Naive thymus-derived CD4-positive, alpha-beta T cell (primary cell): ENCODE data around the gene MAP4K3. TPM values are rescaled to one million over a fixed set of nuclear protein-coding genes. Genes with fewer than 3 reads are reported as not detected.

Experiments used
- ATAC-seq: fragments of 150-1000 bp; cut with Tn5 transposase; 2 replicates; pipeline ENCODE4 v1.10.0; 2021; ENCODE audit warnings: mild to moderate bottlenecking, moderate library complexity
- CTCF ChIA-PET: fragments of 350-600 bp; sonication (Branson Sonifier 250); formaldehyde crosslinking; loops from one replicate; lab custom pipeline; 2021; ENCODE audit warnings: antibody characterized with exemption; lab: Charles Lee
- POLR2A ChIA-PET: fragments of 350-600 bp; sonication (Branson Sonifier 250); formaldehyde crosslinking; loops from one replicate; lab custom pipeline; 2021; ENCODE audit warnings: antibody characterized with exemption, inconsistent platforms; lab: Charles Lee
- DNase-seq, 9 donors: peaks; one replicate each; pipeline versions ENCODE4 v3.0.0 to v3.0.0-alpha.2; 2020 to 2022; ENCODE audit warnings: mixed read lengths in 1 of 9
- H3K27ac ChIP-seq: one replicate; pipeline ENCODE4 v1.7.0; 2013; ENCODE audit warnings: mild to moderate bottlenecking, low read depth, low read length, moderate library complexity
- H3K27me3 ChIP-seq, 2 donors: one replicate each; pipeline ENCODE4 v1.7.0; 2013; ENCODE audit warnings: low read length in 2 of 2, mild to moderate bottlenecking in 2 of 2, moderate library complexity in 2 of 2; ENCODE audit not compliant: control insufficient read depth in 2 of 2, insufficient read depth in 2 of 2
- H3K36me3 ChIP-seq, 3 experiments: 1 replicate in 2 of 3; 2 replicates in 1 of 3; pipeline ENCODE4 v1.7.0; 2013; ENCODE audit warnings: low read length in 3 of 3, mild to moderate bottlenecking in 3 of 3, moderate library complexity in 1 of 3; ENCODE audit not compliant: insufficient read depth in 3 of 3, control insufficient read depth in 2 of 3
- H3K4me1 ChIP-seq, 2 donors: one replicate each; pipeline ENCODE4 v1.7.0; 2013; ENCODE audit warnings: low read length in 2 of 2, mild to moderate bottlenecking in 2 of 2, moderate library complexity in 1 of 2; ENCODE audit not compliant: control insufficient read depth in 2 of 2, insufficient read depth in 2 of 2
- H3K4me3 ChIP-seq: 2 replicates; pipeline ENCODE4 v1.7.0; 2013; ENCODE audit warnings: mild to moderate bottlenecking, low read length
- H3K9me3 ChIP-seq, 3 experiments: 1 replicate in 2 of 3; 2 replicates in 1 of 3; pipeline ENCODE4 v1.7.0; 2013; ENCODE audit warnings: low read length in 3 of 3; ENCODE audit not compliant: control insufficient read depth in 2 of 3
- H3K27ac Mint-ChIP-seq, 9 donors: one replicate each; pipeline ENCODE4 v1.8.0; 2020 to 2022; ENCODE audit warnings: mixed read lengths in 9 of 9, mild to moderate bottlenecking in 8 of 9, moderate library complexity in 5 of 9, inconsistent platforms in 2 of 9
- H3K27me3 Mint-ChIP-seq, 5 donors: one replicate each; pipeline ENCODE4 v1.8.0; 2021 to 2022; ENCODE audit warnings: mixed read lengths in 5 of 5, mild to moderate bottlenecking in 1 of 5
- H3K36me3 Mint-ChIP-seq, 5 donors: one replicate each; pipeline ENCODE4 v1.8.0; 2020 to 2022; ENCODE audit warnings: mixed read lengths in 5 of 5, mild to moderate bottlenecking in 3 of 5, inconsistent platforms in 1 of 5
- H3K4me1 Mint-ChIP-seq, 7 donors: one replicate each; pipeline ENCODE4 v1.8.0; 2020 to 2022; ENCODE audit warnings: mixed read lengths in 7 of 7, mild to moderate bottlenecking in 3 of 7, inconsistent platforms in 1 of 7
- H3K4me3 Mint-ChIP-seq, 10 donors: one replicate each; pipeline ENCODE4 v1.8.0; 2020 to 2022; ENCODE audit warnings: mild to moderate bottlenecking in 10 of 10, mixed read lengths in 10 of 10, moderate library complexity in 6 of 10, inconsistent platforms in 2 of 10
- H3K9me3 Mint-ChIP-seq, 11 donors: one replicate each; pipeline ENCODE4 v1.8.0; 2020 to 2022; ENCODE audit warnings: mixed read lengths in 11 of 11, mild to moderate bottlenecking in 4 of 11, inconsistent platforms in 1 of 11, moderate library complexity in 1 of 11
- intact Hi-C, 2 donors: fragments of 100-400 bp; cut with micrococcal nuclease; formaldehyde crosslinking; loops; one replicate each; pipeline ENCODE4 v1.15.1; 2023
- polyA plus RNA-seq, 2 donors: library from polyadenylated mRNA; unstranded; fragments of 300-500 nt; fragmentation: Illumina TruSeq; gene quantifications; one replicate each; pipeline ENCODE4 v1.2.3, GENCODE V29; 2021
- total RNA-seq, 6 experiments: library from RNA in 5 of 6; stranded (reverse) in 5 of 6; gene quantifications; 1 replicate in 5 of 6; 2 replicates in 1 of 6; pipeline ENCODE4 v1.2.3 and lab custom pipeline; 2021 to 2026

The MAP4K3 gene
- total and polyA plus RNA-seq, 7 experiments from 2014 or later = 2.9 to 32.2 (median 19.9) TPM

- peaks cover 0 to 4% (median 0%) of the 10 kb centered on the region in 5 donors for H3K36me3 Mint-ChIP-seq
- intact Hi-C loops = no loop called here
- CTCF ChIA-PET = no interaction called here
- POLR2A ChIA-PET = no interaction called here
- DNase-seq (no peak), ATAC-seq (no peak)
- no peaks in the 10 kb centered on the region for H3K9me3 Mint-ChIP-seq
- Histone ChIP-seq H3K9me3 (no peaks in the 10 kb centered on the region), H3K27ac (no peak overlapping the region), H3K27me3 (no peaks in the 10 kb centered on the region), H3K4me3 (no peak overlapping the region), H3K4me1 (peaks cover 4 to 6% of the 10 kb centered on the region in 2 donors), H3K36me3 (no peaks in the 10 kb centered on the region)
- H3K27ac Mint-ChIP-seq = no peak overlapping the region
- no peak overlapping the region for H3K4me3 Mint-ChIP-seq
- H3K27me3 Mint-ChIP-seq = no peaks in the 10 kb centered on the region
- H3K4me1 Mint-ChIP-seq = peaks cover 39 to 97% (median 87%) of the 10 kb centered on the region in 7 donors
Measured at GRCh38 chr2:39405364-39405763, 31.7 kb downstream of the MAP4K3 start.

GRCh38 chr2:39403311-39403710, 33.8 kb downstream of the MAP4K3 start:
- H3K27me3 ChIP-seq = no peaks in the 10 kb centered on the region
- ChIA-PET CTCF (no interaction called here), POLR2A (no interaction called here)
- Mint-ChIP-seq H3K27ac (peak overlapping the region in 6 of 9 donors; percentile 40 to 82 (median 74)), H3K4me1 (peaks cover 30 to 93% (median 81%) of the 10 kb centered on the region in 7 donors), H3K4me3 (peak overlapping the region in 6 of 10 donors; percentile 19 to 68 (median 50)), H3K9me3 (no peaks in the 10 kb centered on the region), H3K36me3 (peaks cover 0 to 4% (median 0%) of the 10 kb centered on the region in 5 donors), H3K27me3 (no peaks in the 10 kb centered on the region)
- peak in 1 of 9 donors; percentile 2 for DNase-seq
- H3K4me1 ChIP-seq = peaks cover 2 to 6% of the 10 kb centered on the region in 2 donors
- ATAC-seq = no peak
- no peak overlapping the region for H3K4me3 ChIP-seq
- intact Hi-C loops = no loop called here
- H3K36me3 ChIP-seq = no peaks in the 10 kb centered on the region
- no peak overlapping the region for H3K27ac ChIP-seq
- H3K9me3 ChIP-seq = no peaks in the 10 kb centered on the region

DNA sequence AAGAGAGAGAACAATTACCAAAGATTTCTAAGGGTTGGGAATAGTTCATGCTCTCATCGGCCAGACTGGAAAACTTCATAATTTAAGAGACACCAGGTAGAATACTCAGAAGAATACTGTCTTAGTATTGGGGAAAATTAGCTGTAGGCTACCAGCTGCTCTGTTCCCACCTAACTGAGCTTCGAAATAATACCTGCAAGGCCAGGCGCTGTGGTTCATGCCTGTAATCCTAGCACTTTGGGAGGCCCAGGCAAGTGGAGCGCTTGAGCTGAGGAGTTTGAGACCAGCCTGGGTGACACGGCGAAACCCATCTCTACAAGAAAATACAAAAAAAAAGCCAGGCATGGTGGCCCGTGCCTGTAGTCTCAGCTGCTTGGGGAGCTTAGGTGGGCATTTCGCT, 35.8 kb downstream of the MAP4K3 start:
- H3K27me3 ChIP-seq = no peaks in the 10 kb centered on the region
- H3K4me1 Mint-ChIP-seq = peaks cover 22 to 81% (median 71%) of the 10 kb centered on the region in 7 donors
- H3K36me3 Mint-ChIP-seq = peaks cover 0 to 4% (median 0%) of the 10 kb centered on the region in 5 donors
- H3K4me3 ChIP-seq = no peak overlapping the region
- H3K4me1 ChIP-seq = peaks cover 0 to 6% of the 10 kb centered on the region in 2 donors
- H3K4me3 Mint-ChIP-seq = peak overlapping the region in 4 of 10 donors; percentile 12 to 42 (median 25)
- H3K9me3 ChIP-seq = no peaks in the 10 kb centered on the region
- H3K27me3 Mint-ChIP-seq = no peaks in the 10 kb centered on the region
- H3K9me3 Mint-ChIP-seq = no peaks in the 10 kb centered on the region
- H3K27ac ChIP-seq = no peak overlapping the region
- intact Hi-C loops = no loop called here
- ATAC-seq = no peak
- peak overlapping the region in 1 of 9 donors; percentile 8 for H3K27ac Mint-ChIP-seq
- ChIA-PET CTCF (no interaction called here), POLR2A (no interaction called here)
- H3K36me3 ChIP-seq = no peaks in the 10 kb centered on the region
- DNase-seq = no peak

DNA sequence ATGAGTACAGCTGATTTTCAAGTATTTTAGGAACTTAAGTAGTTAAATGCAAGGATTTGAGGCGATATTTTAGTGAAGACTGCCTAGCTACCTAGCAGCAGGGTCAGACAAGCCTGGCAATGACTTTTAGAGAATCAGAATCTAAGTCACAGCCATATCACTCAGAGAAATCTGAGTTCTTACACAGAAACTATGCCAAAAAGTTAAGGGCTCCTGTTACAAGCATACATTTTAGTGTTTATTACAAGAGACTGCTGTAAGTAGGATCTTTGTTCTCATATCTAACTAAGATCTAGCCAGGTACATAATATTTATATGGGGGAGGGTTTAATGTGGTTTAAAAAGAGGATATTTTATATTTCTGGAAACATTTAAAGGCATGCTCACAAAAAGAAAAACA, 37.5 kb downstream of the MAP4K3 start:
- Histone ChIP-seq H3K27me3 (no peaks in the 10 kb centered on the region), H3K9me3 (no peaks in the 10 kb centered on the region), H3K36me3 (no peaks in the 10 kb centered on the region), H3K27ac (no peak overlapping the region), H3K4me1 (peaks cover 0 to 6% of the 10 kb centered on the region in 2 donors), H3K4me3 (no peak overlapping the region)
- H3K36me3 Mint-ChIP-seq = peaks cover 0 to 6% (median 0%) of the 10 kb centered on the region in 5 donors
- no peaks in the 10 kb centered on the region for H3K27me3 Mint-ChIP-seq
- DNase-seq (no peak), ATAC-seq (no peak)
- H3K4me1 Mint-ChIP-seq = peaks cover 20 to 73% (median 62%) of the 10 kb centered on the region in 7 donors
- ChIA-PET POLR2A (no interaction called here), CTCF (no interaction called here)
- peak overlapping the region in 1 of 10 donors; percentile 2 for H3K4me3 Mint-ChIP-seq
- intact Hi-C loops = no loop called here
- H3K9me3 Mint-ChIP-seq = no peaks in the 10 kb centered on the region
- no peak overlapping the region for H3K27ac Mint-ChIP-seq

GRCh38 chr2:39395313-39395712, 41.8 kb downstream of the MAP4K3 start:
- H3K27me3 Mint-ChIP-seq = no peaks in the 10 kb centered on the region

DNA sequence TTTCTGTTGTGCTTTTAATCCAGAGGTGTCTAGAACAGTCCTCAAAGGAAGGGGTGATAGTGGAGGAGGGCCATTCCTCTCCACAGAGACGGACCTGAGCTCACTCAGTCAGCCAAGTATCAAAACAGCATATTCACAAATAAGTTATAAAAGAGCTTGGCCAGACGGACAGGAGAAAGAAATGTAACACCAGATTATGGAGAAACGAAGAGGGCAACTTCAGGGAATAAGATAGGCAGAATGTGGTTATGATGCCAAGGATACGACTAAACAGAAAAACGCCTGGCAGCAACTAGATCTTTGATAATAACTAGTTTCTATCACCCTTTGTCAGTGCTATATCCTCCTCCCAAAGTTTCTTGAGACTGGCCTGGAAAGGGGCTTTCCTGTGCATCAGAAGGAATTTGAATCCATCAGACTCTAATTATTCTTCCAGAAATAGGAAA, 42.5 kb downstream of the MAP4K3 start:
- CTCF ChIA-PET = no interaction called here

More at GRCh38 chr2:39395313-39395712, 41.8 kb downstream of the MAP4K3 start:
- Histone ChIP-seq H3K4me3 (no peak overlapping the region), H3K27ac (no peak overlapping the region), H3K4me1 (no peaks in the 10 kb centered on the region), H3K36me3 (no peaks in the 10 kb centered on the region), H3K9me3 (no peaks in the 10 kb centered on the region), H3K27me3 (no peaks in the 10 kb centered on the region)
- intact Hi-C loops = no loop called here
- ChIA-PET POLR2A (no interaction called here), CTCF (interaction anchor here (0.7 kb wide), 1 partner anchor 178 kb away, joined by 4 read pairs; no protein-coding TSS in a partner anchor)
- ATAC-seq (no peak), DNase-seq (no peak)
- H3K36me3 Mint-ChIP-seq = peaks cover 0 to 22% (median 9%) of the 10 kb centered on the region in 5 donors
- peaks cover 5 to 51% (median 37%) of the 10 kb centered on the region in 7 donors for H3K4me1 Mint-ChIP-seq
- H3K9me3 Mint-ChIP-seq = no peaks in the 10 kb centered on the region
- no peak overlapping the region for H3K27ac Mint-ChIP-seq
- H3K4me3 Mint-ChIP-seq = no peak overlapping the region

DNA sequence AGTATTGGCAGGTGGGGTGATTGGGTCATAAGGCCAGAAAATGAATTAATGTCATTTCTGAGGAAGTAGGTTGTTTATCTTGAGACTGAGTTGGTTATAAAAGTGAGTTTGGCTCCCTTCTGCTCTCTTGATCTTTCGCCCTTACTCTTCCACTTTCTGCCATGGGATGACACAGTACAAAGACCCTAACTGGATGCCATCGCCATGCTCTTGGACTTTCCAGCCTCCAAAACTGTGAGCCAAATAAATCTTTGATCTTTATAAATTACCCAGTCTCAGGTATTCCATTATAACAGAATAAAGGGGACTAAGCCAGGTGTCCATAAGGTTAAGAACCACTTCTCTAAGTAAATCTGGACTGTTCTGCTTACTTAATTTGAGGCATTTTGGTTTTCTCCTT, 44.4 kb downstream of the MAP4K3 start:
- H3K36me3 Mint-ChIP-seq = peaks cover 0 to 22% (median 9%) of the 10 kb centered on the region in 5 donors
- Histone ChIP-seq H3K27ac (no peak overlapping the region), H3K4me3 (no peak overlapping the region), H3K9me3 (no peaks in the 10 kb centered on the region), H3K36me3 (no peaks in the 10 kb centered on the region), H3K4me1 (no peaks in the 10 kb centered on the region), H3K27me3 (no peaks in the 10 kb centered on the region)
- POLR2A ChIA-PET = no interaction called here
- ATAC-seq (no peak), DNase-seq (no peak)
- intact Hi-C loops = no loop called here
- no peak overlapping the region for H3K4me3 Mint-ChIP-seq
- no peaks in the 10 kb centered on the region for H3K27me3 Mint-ChIP-seq
- H3K9me3 Mint-ChIP-seq = no peaks in the 10 kb centered on the region
- H3K4me1 Mint-ChIP-seq = peaks cover 0 to 52% (median 38%) of the 10 kb centered on the region in 7 donors
- CTCF ChIA-PET = no interaction called here
- no peak overlapping the region for H3K27ac Mint-ChIP-seq

More for the DNA sequence above, 42.5 kb downstream of the MAP4K3 start:
- ATAC-seq (no peak), DNase-seq (no peak)
- Mint-ChIP-seq H3K27me3 (no peaks in the 10 kb centered on the region), H3K27ac (no peak overlapping the region), H3K36me3 (peaks cover 0 to 22% (median 9%) of the 10 kb centered on the region in 5 donors), H3K4me1 (peaks cover 0 to 51% (median 36%) of the 10 kb centered on the region in 7 donors), H3K4me3 (no peak overlapping the region), H3K9me3 (no peaks in the 10 kb centered on the region)
- POLR2A ChIA-PET = no interaction called here
- H3K36me3 ChIP-seq = no peaks in the 10 kb centered on the region
- intact Hi-C loops = no loop called here
- no peak overlapping the region for H3K4me3 ChIP-seq
- H3K9me3 ChIP-seq = no peaks in the 10 kb centered on the region
- H3K4me1 ChIP-seq = no peaks in the 10 kb centered on the region
- H3K27me3 ChIP-seq = no peaks in the 10 kb centered on the region
- no peak overlapping the region for H3K27ac ChIP-seq
